Ishikawa (cell line): Measurements from ENCODE around the gene FAM193B.

ENCODE experiments used
- CEBPB ChIP-seq: IDR thresholded peaks from 2 replicates; pipeline ENCODE4 v1.6.1; 2012
- CREB1 ChIP-seq: IDR thresholded peaks from 2 replicates; pipeline ENCODE4 v1.6.1; 2012; ENCODE audit warnings: low read depth
- EGR1 ChIP-seq: IDR thresholded peaks from 2 replicates; pipeline ENCODE4 v1.6.1; 2012
- EP300 ChIP-seq: IDR thresholded peaks from 2 replicates; pipeline ENCODE4 v1.6.1; 2012; ENCODE audit warnings: borderline replicate concordance
- FOXM1 ChIP-seq: IDR thresholded peaks from 2 replicates; pipeline ENCODE4 v1.6.1; 2012; ENCODE audit warnings: low read depth, borderline replicate concordance
- MAX ChIP-seq: IDR thresholded peaks from 2 replicates; pipeline ENCODE4 v1.6.1; 2012
- NFIC ChIP-seq: IDR thresholded peaks from 2 replicates; pipeline ENCODE4 v1.6.1; 2012
- RAD21 ChIP-seq: IDR thresholded peaks from 2 replicates; pipeline ENCODE4 v1.6.1; 2012; ENCODE audit warnings: low read depth
- REST ChIP-seq: IDR thresholded peaks from 2 replicates; pipeline ENCODE4 v1.6.1; 2012; ENCODE audit warnings: low read depth, mild to moderate bottlenecking
- TAF1 ChIP-seq: IDR thresholded peaks from 2 replicates; pipeline ENCODE4 v1.6.1; 2012; ENCODE audit warnings: low read depth, mild to moderate bottlenecking
- TCF12 ChIP-seq: IDR thresholded peaks from 2 replicates; pipeline ENCODE4 v1.6.1; 2012; ENCODE audit warnings: low read depth
- TEAD4 ChIP-seq: IDR thresholded peaks from 2 replicates; pipeline ENCODE4 v1.6.1; 2012
- YY1 ChIP-seq: IDR thresholded peaks from 2 replicates; pipeline ENCODE4 v1.6.1; 2012; ENCODE audit warnings: low read depth
- ZBTB7A ChIP-seq: IDR thresholded peaks from 2 replicates; pipeline ENCODE4 v1.6.1; 2012; ENCODE audit warnings: low read depth
- TF ChIP-seq, protein P1 (sequence below): IDR thresholded peaks from 2 replicates; pipeline ENCODE4 v1.6.1; 2012

The FAM193B gene

GRCh38 chr5:177524539-177524900 lies 29.8 kb downstream of the FAM193B start:
- TF ChIP-seq NFIC (no peak), MAX (no peak), YY1 (no peak), EGR1 (no peak), TCF12 (no peak), FOXM1 (no peak), EP300 (no peak), TEAD4 (no peak), TAF1 (no peak), CREB1 (no peak), REST (no peak), ZBTB7A (no peak), RAD21 (no peak), CEBPB (no peak)
- TF ChIP-seq, protein P1, sequence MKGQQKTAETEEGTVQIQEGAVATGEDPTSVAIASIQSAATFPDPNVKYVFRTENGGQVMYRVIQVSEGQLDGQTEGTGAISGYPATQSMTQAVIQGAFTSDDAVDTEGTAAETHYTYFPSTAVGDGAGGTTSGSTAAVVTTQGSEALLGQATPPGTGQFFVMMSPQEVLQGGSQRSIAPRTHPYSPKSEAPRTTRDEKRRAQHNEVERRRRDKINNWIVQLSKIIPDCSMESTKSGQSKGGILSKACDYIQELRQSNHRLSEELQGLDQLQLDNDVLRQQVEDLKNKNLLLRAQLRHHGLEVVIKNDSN: no peak

DNA sequence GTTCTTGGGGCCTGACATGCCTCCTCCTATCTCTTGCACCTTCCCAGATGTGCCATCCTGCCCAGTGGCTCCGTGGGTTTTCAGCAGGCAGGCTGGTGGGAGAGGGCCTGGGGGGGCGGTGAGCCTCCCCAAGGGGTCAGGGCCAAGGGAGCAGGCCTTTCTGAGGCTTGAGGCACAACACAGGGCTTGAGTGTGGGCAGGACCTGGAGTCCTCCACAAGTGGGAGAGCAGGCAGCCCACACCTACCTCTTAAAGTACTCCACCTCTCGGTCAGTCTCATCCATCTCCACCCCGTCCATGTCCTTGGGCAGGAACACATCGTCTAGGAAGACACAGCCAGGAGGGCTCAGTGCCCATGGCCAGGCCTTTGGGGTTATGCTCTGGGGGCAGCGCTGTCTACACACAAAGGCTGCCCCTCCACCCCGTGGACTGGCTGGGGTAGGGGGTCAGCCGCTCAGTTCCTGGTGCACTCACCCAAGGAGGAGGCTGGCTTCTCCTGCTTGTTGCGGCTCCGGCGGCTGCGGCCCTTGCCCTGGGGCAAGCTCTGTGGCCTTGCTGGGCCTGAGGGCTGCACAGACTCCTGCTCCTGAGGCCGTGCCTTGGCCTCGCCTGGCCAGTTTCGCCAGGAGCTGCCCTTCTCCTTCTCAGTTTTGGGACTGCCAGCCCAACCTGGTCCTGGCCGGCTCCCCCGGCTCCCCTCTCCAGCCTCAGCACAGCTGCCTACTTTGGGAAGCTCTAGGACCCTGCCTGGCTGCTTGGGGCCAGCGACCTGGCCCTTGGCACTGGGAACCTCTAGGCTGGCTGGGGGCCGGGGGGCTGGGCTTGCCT lies 30.4 kb downstream of the FAM193B start:
- TF ChIP-seq REST: no peak
- TF ChIP-seq TAF1: no peak
- TF ChIP-seq EGR1: no peak
- no peak for TF ChIP-seq FOXM1
- TF ChIP-seq CREB1: no peak
- TF ChIP-seq, protein P1: no peak
- TF ChIP-seq EP300: no peak
- no peak for TF ChIP-seq ZBTB7A
- no peak for TF ChIP-seq TCF12
- no peak for TF ChIP-seq YY1
- no peak for TF ChIP-seq RAD21
- TF ChIP-seq TEAD4: no peak
- no peak for TF ChIP-seq MAX

DNA sequence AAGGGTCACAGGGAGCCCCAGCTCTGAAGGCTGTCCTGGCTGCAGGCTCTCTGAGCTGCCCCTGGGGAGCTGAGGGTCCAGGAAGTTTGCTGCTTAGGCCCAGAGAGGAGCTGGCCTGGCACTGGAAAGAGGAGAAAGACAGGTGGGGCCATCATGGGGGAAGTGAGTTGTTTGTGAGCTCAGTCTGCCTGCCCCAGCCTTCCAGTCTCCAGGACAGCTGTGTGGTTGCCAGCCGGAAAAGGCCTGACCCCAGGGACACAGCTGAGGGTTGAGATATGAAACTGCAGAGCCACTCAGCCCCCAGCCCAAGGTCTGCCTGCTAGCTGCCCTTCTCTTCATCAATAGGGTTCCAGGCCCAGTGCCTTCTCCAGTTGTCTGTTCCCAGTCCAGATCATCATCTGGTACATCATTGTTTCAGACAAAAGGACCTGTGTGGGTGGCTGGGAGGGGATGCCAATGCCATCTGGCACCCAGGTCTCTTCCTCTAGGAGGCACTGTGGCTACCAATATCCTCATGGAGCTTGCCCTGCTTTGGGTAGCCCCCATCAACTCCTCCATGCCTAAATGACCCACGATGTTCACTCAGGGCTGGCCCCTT lies 33.3 kb downstream of the FAM193B start:
- no peak for TF ChIP-seq EP300
- TF ChIP-seq ZBTB7A: no peak
- no peak for TF ChIP-seq CEBPB
- TF ChIP-seq MAX: no peak
- no peak for TF ChIP-seq EGR1
- no peak for TF ChIP-seq CREB1
- no peak for TF ChIP-seq TEAD4
- TF ChIP-seq TCF12: no peak
- TF ChIP-seq TAF1: no peak
- TF ChIP-seq FOXM1: no peak
- no peak for TF ChIP-seq RAD21
- TF ChIP-seq NFIC: no peak
- TF ChIP-seq YY1: no peak
- TF ChIP-seq REST: no peak
- TF ChIP-seq, protein P1: no peak
